GM12864 (cell line): ENCODE data around the gene TRAPPC5.

Experiments used
- DNase-seq: peaks from one replicate; pipeline ENCODE4 v3.0.0-alpha.2; 2011; ENCODE audit warnings: low read depth
- H3K4me3 ChIP-seq: 2 replicates; pipeline ENCODE4 v1.5.1; 2011; ENCODE audit warnings: mild to moderate bottlenecking, low read depth, low read length, control low read depth
- TF ChIP-seq, protein P1 (sequence below): IDR thresholded peaks from 2 replicates; pipeline ENCODE4 v1.5.1; 2011; ENCODE audit warnings: low read depth, mild to moderate bottlenecking, moderate library complexity, low read length, control low read depth, inconsistent platforms; ENCODE audit errors: missing control alignments

TRAPPC5 gene

DNA sequence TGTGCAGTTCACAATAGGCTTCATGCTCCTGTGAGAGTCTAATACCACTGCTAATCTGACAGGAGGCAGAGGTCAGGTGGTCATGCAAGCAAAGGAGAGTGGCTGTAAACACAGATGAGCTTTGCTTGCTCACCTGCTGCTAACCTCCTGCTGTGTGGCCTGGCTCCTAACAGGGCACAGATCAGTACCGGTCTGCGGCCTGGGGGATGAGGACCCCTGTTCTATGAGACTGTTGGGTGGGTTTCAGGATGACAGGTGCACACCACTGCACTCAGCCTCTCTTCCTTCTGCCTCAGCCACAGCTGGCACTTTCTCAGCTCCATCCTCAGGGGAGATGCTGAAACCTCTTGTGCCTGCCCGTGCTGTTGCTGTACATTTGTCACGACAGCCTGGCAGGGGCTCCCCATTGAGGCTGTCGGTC is 41.6 kb downstream of the TRAPPC5 start:
- TF ChIP-seq, protein P1, sequence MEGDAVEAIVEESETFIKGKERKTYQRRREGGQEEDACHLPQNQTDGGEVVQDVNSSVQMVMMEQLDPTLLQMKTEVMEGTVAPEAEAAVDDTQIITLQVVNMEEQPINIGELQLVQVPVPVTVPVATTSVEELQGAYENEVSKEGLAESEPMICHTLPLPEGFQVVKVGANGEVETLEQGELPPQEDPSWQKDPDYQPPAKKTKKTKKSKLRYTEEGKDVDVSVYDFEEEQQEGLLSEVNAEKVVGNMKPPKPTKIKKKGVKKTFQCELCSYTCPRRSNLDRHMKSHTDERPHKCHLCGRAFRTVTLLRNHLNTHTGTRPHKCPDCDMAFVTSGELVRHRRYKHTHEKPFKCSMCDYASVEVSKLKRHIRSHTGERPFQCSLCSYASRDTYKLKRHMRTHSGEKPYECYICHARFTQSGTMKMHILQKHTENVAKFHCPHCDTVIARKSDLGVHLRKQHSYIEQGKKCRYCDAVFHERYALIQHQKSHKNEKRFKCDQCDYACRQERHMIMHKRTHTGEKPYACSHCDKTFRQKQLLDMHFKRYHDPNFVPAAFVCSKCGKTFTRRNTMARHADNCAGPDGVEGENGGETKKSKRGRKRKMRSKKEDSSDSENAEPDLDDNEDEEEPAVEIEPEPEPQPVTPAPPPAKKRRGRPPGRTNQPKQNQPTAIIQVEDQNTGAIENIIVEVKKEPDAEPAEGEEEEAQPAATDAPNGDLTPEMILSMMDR: no peak
- H3K4me3 ChIP-seq: no peak overlapping the region
- no peak for DNase-seq

DNA sequence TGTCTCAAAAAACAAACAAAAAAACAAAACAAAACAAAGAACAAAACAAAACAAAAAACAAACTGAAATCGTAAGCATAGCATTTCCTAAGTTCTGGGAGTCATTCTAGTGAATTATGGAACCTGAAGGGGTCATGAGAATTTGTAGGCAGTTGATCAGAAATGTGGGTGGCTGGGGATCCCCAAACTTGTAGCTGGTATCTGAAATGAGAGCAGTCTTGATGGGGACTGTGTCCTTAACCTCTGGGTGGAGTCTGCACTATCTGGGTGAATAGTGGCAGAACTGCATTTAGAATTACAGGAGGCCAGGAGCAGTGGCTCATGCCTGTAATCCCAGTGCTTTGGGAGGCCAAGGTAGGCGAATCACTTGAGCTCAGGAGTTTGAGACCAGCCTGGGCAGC is 45.2 kb downstream of the TRAPPC5 start:
- no peak overlapping the region for H3K4me3 ChIP-seq
- DNase-seq: no peak
- TF ChIP-seq, protein P1: no peak

DNA sequence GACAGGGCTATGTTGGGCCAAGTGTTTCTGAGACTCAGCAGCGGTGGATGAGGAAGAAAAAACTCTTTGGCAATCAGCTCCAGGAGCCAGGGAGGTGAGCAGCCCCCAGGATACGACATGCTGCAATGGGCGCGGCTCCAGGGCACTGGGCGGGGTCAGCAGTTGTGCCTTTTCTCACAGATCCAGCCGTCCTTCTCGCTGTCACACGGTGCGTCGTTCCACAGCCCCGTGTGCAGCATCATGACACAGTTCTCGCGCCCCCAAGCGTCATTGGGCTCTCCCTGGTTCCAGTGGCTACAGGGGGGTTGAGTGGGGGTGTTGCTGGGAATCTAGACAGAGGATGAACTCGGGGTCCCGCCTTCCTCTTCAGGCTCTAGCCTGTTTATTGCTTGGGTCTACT is 48.6 kb downstream of the TRAPPC5 start:
- no peak overlapping the region for H3K4me3 ChIP-seq
- no peak for DNase-seq
- TF ChIP-seq, protein P1: no peak

DNA sequence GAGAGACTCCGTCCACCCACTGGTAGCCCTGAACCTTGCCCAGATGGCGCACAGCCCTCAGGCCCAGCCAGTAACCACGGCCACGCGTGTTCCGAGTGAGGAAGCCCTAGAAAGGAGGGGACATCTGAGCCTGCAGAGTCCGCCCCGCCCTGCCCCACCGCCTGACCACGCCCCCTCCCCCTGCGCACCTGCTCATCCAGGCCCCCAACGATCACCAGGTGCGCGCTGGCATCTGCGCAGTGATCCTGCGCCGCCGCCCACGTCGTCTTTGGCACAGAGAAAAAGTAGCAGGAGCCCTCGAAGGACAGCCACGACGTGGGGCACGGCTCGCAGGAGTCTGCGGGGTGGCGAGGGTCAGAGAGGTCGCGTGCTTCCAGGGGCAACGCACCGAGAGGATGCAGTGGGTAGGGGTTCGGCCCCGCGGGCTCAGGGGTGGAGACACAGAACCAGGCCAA is 49.2 kb downstream of the TRAPPC5 start:
- TF ChIP-seq, protein P1: no peak
- H3K4me3 ChIP-seq: no peak overlapping the region
- DNase-seq: no peak

DNA sequence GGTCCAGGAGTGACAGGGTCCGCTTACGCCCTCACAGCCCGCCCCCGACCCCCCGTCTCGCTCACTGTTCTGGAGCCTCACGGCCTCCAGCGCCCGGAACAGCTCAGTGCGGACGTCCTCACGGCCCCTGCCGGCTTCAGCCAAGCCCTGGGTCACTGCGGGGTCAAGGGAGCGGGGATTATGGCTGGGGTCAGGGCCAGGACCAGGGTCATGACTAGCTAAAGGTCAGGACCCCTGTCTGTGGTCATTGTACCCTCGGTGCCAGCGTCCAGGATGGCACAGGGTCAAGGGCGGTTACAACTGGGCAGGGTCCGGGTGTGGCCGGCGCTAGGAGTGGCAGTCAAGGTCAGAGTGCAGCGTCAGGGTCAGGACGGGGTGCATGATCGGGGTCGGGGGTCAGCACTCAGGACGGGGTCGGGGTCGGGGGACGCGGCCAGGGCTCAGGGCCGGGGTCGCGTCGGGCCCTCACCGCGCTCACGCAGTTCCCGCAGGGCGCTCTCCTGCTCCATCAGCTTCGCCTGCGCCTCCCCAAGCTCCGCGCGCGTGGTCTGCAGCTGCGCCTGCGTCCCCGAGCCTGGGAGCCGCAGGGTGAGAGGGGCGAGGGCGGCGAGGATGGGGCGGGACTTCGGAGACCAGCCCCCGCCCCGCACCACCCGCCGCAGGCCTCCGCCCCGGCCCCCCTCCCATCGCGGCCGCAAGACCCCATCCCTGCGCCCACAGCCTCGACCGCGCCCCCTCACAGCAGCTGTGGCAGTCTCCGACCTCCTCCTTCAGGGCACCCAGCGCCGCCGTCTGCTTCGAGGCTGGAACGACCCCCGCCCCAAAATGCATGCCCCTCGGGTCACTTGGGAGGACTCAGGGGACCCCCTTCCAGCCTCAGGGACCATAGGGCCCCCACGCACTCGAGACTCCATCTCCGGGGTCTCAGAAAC is 49.9 kb downstream of the TRAPPC5 start:
- no peak overlapping the region for H3K4me3 ChIP-seq
- TF ChIP-seq, protein P1: no peak
- DNase-seq: no peak

DNA sequence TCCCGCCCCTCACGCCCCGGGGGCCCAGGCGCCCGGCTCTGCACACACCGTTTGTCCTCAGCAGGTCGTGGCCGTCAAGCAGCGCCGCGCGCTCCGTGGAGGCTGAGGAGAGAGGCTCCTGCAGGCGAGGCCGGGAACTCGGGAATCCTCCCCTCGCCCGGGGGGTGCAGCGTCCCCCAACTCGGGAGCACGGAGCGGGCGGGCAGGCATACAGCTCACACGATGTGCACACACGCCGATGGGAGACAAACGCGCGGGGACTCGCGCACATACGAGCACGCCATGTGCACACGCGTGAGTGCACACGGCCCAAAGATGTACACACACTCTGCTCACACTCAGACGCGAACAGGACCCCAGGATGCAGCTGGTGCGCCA is 50.6 kb downstream of the TRAPPC5 start:
- TF ChIP-seq, protein P1: no peak
- H3K4me3 ChIP-seq: no peak overlapping the region
- no peak for DNase-seq

DNA sequence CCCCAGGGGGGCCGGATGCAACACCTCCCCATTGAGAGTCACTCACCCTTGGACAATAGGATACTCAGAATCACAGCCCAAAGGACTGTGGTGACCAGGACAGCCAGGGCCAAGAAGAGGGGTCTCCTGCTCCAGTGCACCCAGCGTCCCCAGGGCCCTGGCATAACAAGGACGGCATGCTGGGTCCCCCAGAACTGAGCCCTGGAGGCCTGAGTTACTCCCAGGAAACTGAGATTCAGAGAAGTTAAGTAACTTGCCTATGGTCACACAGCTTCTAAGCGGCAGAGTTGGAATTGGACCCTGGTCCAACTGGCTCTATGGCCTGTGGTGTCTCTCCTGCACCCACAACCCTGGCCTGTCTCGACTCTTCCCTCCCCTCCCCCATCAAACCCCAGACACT is 51.0 kb downstream of the TRAPPC5 start:
- H3K4me3 ChIP-seq: no peak overlapping the region
- no peak for DNase-seq
- TF ChIP-seq, protein P1: no peak
